ENCODE data around the gene EXD3.
A peak's percentile ranks its signal among the peaks of the same experiment; 100 is the strongest.
"Not testable (repeated sequence)": the region's sequence is repeated elsewhere in the genome, so short reads cannot be mapped to it uniquely, and the experiment has no call there.

The EXD3 gene

GRCh38 chr9:137422604-137423513 lies at the start of gene EXD3, which contains the start of gene NOXA1:
TSS of gene EXD3 (minus strand) at chr9:137423162. CDS start at chr9:137395357, 27,805 bp downstream.
TSS of gene NOXA1 (plus strand) at chr9:137423393. CDS start at chr9:137423530, 137 bp downstream.
- H3K4me1 ChIP-seq (ENCODE audit: control insufficient read depth, insufficient read depth, low read length): no peaks in the 10 kb centered on the region
- no peaks in the 10 kb centered on the region for H3K9me3 ChIP-seq (ENCODE audit: control insufficient read depth, insufficient read depth, low read length)
- H3K36me3 ChIP-seq (ENCODE audit: control insufficient read depth, insufficient read depth, low read length): no peaks in the 10 kb centered on the region
- H3K9ac ChIP-seq (ENCODE audit: low read depth, low read length): peak within 1 kb of the TSS; percentile 54
- H3K4me3 ChIP-seq (ENCODE audit: low read depth, low read length): peak within 1 kb of the TSS; percentile 75
- H3K27me3 ChIP-seq (ENCODE audit: control insufficient read depth, insufficient read depth, low read length): peaks cover 3% of the 10 kb centered on the region

GRCh38 chr9:137470785-137471184 lies 47.8 kb upstream of the EXD3 start:
- Histone ChIP-seq H3K4me3 (ENCODE audit: low read depth, low read length) (no peak overlapping the region), H3K9me3 (ENCODE audit: control insufficient read depth, insufficient read depth, low read length) (no peaks in the 10 kb centered on the region), H3K27me3 (ENCODE audit: control insufficient read depth, insufficient read depth, low read length) (no peaks in the 10 kb centered on the region), H3K4me1 (ENCODE audit: control insufficient read depth, insufficient read depth, low read length) (no peaks in the 10 kb centered on the region), H3K9ac (ENCODE audit: low read depth, low read length) (no peak overlapping the region), H3K36me3 (ENCODE audit: control insufficient read depth, insufficient read depth, low read length) (no peaks in the 10 kb centered on the region)

DNA sequence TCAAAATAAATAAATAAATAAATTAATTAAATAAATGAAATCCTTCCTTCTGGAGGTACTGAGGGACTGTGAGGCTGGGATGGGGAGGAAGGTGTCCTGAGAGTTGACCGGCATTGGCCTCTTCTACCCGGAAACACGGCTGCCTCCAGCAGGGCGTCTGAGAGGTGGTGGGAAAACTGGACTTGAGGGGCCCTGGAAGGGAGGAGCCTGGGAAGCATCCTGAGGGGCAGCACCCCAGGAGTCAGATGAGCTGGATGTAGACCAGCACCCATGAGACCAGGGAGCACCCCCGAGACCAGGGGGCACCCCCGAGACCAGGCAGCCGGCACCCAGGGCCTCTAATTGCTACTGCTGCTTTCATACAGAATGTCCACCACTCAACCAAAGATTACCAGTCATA lies 44.9 kb upstream of the EXD3 start:
- H3K36me3 ChIP-seq (ENCODE audit: control insufficient read depth, insufficient read depth, low read length): no peaks in the 10 kb centered on the region
- no peaks in the 10 kb centered on the region for H3K27me3 ChIP-seq (ENCODE audit: control insufficient read depth, insufficient read depth, low read length)
- H3K9me3 ChIP-seq (ENCODE audit: control insufficient read depth, insufficient read depth, low read length): no peaks in the 10 kb centered on the region
- no peak overlapping the region for H3K4me3 ChIP-seq (ENCODE audit: low read depth, low read length)
- no peak overlapping the region for H3K9ac ChIP-seq (ENCODE audit: low read depth, low read length)
- H3K4me1 ChIP-seq (ENCODE audit: control insufficient read depth, insufficient read depth, low read length): no peaks in the 10 kb centered on the region

GRCh38 chr9:137467161-137467581 lies 44.2 kb upstream of the EXD3 start:
- Histone ChIP-seq H3K27me3 (ENCODE audit: control insufficient read depth, insufficient read depth, low read length) (no peaks in the 10 kb centered on the region), H3K36me3 (ENCODE audit: control insufficient read depth, insufficient read depth, low read length) (no peaks in the 10 kb centered on the region), H3K9ac (ENCODE audit: low read depth, low read length) (no peak overlapping the region), H3K4me3 (ENCODE audit: low read depth, low read length) (no peak overlapping the region), H3K4me1 (ENCODE audit: control insufficient read depth, insufficient read depth, low read length) (no peaks in the 10 kb centered on the region), H3K9me3 (ENCODE audit: control insufficient read depth, insufficient read depth, low read length) (no peaks in the 10 kb centered on the region)

GRCh38 chr9:137466389-137467085 lies 43.6 kb upstream of the EXD3 start:
- H3K27me3 ChIP-seq (ENCODE audit: control insufficient read depth, insufficient read depth, low read length); H3K4me3 ChIP-seq (ENCODE audit: low read depth, low read length); H3K9me3 ChIP-seq (ENCODE audit: control insufficient read depth, insufficient read depth, low read length); H3K4me1 ChIP-seq (ENCODE audit: control insufficient read depth, insufficient read depth, low read length); H3K36me3 ChIP-seq (ENCODE audit: control insufficient read depth, insufficient read depth, low read length); H3K9ac ChIP-seq (ENCODE audit: low read depth, low read length): not testable (repeated sequence)

- Histone ChIP-seq H3K36me3 (ENCODE audit: control insufficient read depth, insufficient read depth, low read length) (no peaks in the 10 kb centered on the region), H3K4me3 (ENCODE audit: low read depth, low read length) (no peak overlapping the region), H3K27me3 (ENCODE audit: control insufficient read depth, insufficient read depth, low read length) (no peaks in the 10 kb centered on the region), H3K9me3 (ENCODE audit: control insufficient read depth, insufficient read depth, low read length) (no peaks in the 10 kb centered on the region), H3K9ac (ENCODE audit: low read depth, low read length) (no peak overlapping the region), H3K4me1 (ENCODE audit: control insufficient read depth, insufficient read depth, low read length) (no peaks in the 10 kb centered on the region)
These were observed 42.9 kb upstream of the EXD3 start for GRCh38 chr9:137465720-137466388.

GRCh38 chr9:137465000-137465719 lies 42.2 kb upstream of the EXD3 start:
- Histone ChIP-seq H3K27me3 (ENCODE audit: control insufficient read depth, insufficient read depth, low read length) (peaks cover 5% of the 10 kb centered on the region), H3K9me3 (ENCODE audit: control insufficient read depth, insufficient read depth, low read length) (no peaks in the 10 kb centered on the region), H3K36me3 (ENCODE audit: control insufficient read depth, insufficient read depth, low read length) (no peaks in the 10 kb centered on the region), H3K4me1 (ENCODE audit: control insufficient read depth, insufficient read depth, low read length) (no peaks in the 10 kb centered on the region), H3K9ac (ENCODE audit: low read depth, low read length) (no peak overlapping the region), H3K4me3 (ENCODE audit: low read depth, low read length) (no peak overlapping the region)

- no peak overlapping the region for H3K9ac ChIP-seq (ENCODE audit: low read depth, low read length)
- no peaks in the 10 kb centered on the region for H3K4me1 ChIP-seq (ENCODE audit: control insufficient read depth, insufficient read depth, low read length)
- no peak overlapping the region for H3K4me3 ChIP-seq (ENCODE audit: low read depth, low read length)
- H3K36me3 ChIP-seq (ENCODE audit: control insufficient read depth, insufficient read depth, low read length): no peaks in the 10 kb centered on the region
- H3K9me3 ChIP-seq (ENCODE audit: control insufficient read depth, insufficient read depth, low read length): no peaks in the 10 kb centered on the region
- peaks cover 5% of the 10 kb centered on the region for H3K27me3 ChIP-seq (ENCODE audit: control insufficient read depth, insufficient read depth, low read length)
These were observed 41.5 kb upstream of the EXD3 start for GRCh38 chr9:137464291-137464999.

DNA sequence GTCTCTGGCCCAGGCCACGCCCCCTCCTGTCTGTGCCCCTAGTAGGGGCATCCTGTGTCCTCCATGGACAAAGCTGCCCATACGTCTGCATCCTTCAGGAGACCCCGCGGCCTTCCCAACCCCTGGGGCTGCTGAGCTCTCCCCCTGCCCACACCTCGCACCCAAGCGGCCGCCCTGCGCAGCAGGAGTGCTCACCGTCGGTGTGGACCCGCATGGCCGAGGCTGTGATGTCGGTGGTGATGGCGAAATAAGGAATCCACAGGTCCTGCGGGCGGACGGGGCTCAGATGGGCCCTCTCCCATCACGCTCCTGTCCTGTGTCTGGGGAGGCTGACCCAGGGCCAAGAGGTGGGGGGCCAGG lies 40.9 kb upstream of the EXD3 start:
- Histone ChIP-seq H3K4me3 (ENCODE audit: low read depth, low read length) (no peak overlapping the region), H3K4me1 (ENCODE audit: control insufficient read depth, insufficient read depth, low read length) (no peaks in the 10 kb centered on the region), H3K9me3 (ENCODE audit: control insufficient read depth, insufficient read depth, low read length) (no peaks in the 10 kb centered on the region), H3K9ac (ENCODE audit: low read depth, low read length) (no peak overlapping the region), H3K36me3 (ENCODE audit: control insufficient read depth, insufficient read depth, low read length) (no peaks in the 10 kb centered on the region), H3K27me3 (ENCODE audit: control insufficient read depth, insufficient read depth, low read length) (peaks cover 5% of the 10 kb centered on the region)

- peaks cover 5% of the 10 kb centered on the region for H3K27me3 ChIP-seq (ENCODE audit: control insufficient read depth, insufficient read depth, low read length)
- no peak overlapping the region for H3K4me3 ChIP-seq (ENCODE audit: low read depth, low read length)
- H3K36me3 ChIP-seq (ENCODE audit: control insufficient read depth, insufficient read depth, low read length): no peaks in the 10 kb centered on the region
- H3K4me1 ChIP-seq (ENCODE audit: control insufficient read depth, insufficient read depth, low read length): no peaks in the 10 kb centered on the region
- H3K9ac ChIP-seq (ENCODE audit: low read depth, low read length): no peak overlapping the region
- no peaks in the 10 kb centered on the region for H3K9me3 ChIP-seq (ENCODE audit: control insufficient read depth, insufficient read depth, low read length)
These were observed 40.3 kb upstream of the EXD3 start for GRCh38 chr9:137462986-137463930.

Data from iPS-15b (cell line).